GM23338 (cell line): ENCODE data around the gene PCSK2. TPM values are rescaled to one million over a fixed set of nuclear protein-coding genes. Genes with fewer than 3 reads are reported as not detected.

ENCODE experiments used
- ATAC-seq: fragments of 200-7000 bp; cut with Tn5 transposase; 3 replicates; pipeline ENCODE4 v1.9.1; 2020
- DNase-seq: peaks from one replicate; pipeline ENCODE4 v3.0.0-alpha.2; 2015; ENCODE audit warnings: low spot score
- H2AFZ ChIP-seq: fragments of 200-600 bp; sonication (generic); 2 replicates; pipeline ENCODE4 v1.8.0; 2016; ENCODE audit warnings: antibody characterized with exemption, mild to moderate bottlenecking, moderate library complexity
- H3F3A ChIP-seq: fragments of 200-600 bp; sonication (generic); replicated peaks from 2 replicates; pipeline ENCODE4 v1.8.0; 2017; ENCODE audit warnings: antibody characterized with exemption, mixed run types, low read depth
- H3K27ac ChIP-seq: fragments of 200-600 bp; sonication (generic); 2 replicates; pipeline ENCODE4 v1.6.1; 2016; ENCODE audit warnings: low read depth
- H3K27me3 ChIP-seq: fragments of 200-600 bp; sonication (generic); 2 replicates; pipeline ENCODE4 v1.8.0; 2016; ENCODE audit warnings: mild to moderate bottlenecking, mixed run types, moderate library complexity; ENCODE audit not compliant: insufficient read depth
- H3K36me3 ChIP-seq: fragments of 200-600 bp; sonication (generic); 2 replicates; pipeline ENCODE4 v1.8.0; 2016; ENCODE audit warnings: mild to moderate bottlenecking; ENCODE audit not compliant: insufficient read depth
- H3K4me1 ChIP-seq: fragments of 200-600 bp; sonication (generic); 2 replicates; pipeline ENCODE4 v1.8.0; 2016; ENCODE audit warnings: mild to moderate bottlenecking, moderate library complexity; ENCODE audit not compliant: insufficient read depth
- H3K4me2 ChIP-seq: fragments of 200-600 bp; sonication (generic); 2 replicates; pipeline ENCODE4 v1.7.1; 2017; ENCODE audit warnings: mixed run types
- H3K4me3 ChIP-seq: fragments of 200-600 bp; sonication (generic); 2 replicates; pipeline ENCODE4 v1.6.1; 2016; ENCODE audit warnings: mixed run types
- H3K79me2 ChIP-seq: fragments of 200-600 bp; sonication (generic); replicated peaks from 2 replicates; pipeline ENCODE4 v1.8.0; 2017; ENCODE audit warnings: mild to moderate bottlenecking; ENCODE audit not compliant: insufficient read depth
- H3K9me2 ChIP-seq: fragments of 200-600 bp; sonication (generic); 2 replicates; pipeline ENCODE4 v1.8.0; 2017; ENCODE audit not compliant: insufficient read depth
- H4K20me1 ChIP-seq: fragments of 200-600 bp; sonication (generic); replicated peaks from 2 replicates; pipeline ENCODE4 v1.8.0; 2017; ENCODE audit warnings: mild to moderate bottlenecking; ENCODE audit not compliant: insufficient read depth
- H3K27ac Mint-ChIP-seq: 2 replicates; pipeline ENCODE4 v1.8.0; 2020; ENCODE audit warnings: inconsistent platforms, mild to moderate bottlenecking, moderate library complexity, mixed read lengths
- H3K27me3 Mint-ChIP-seq: 3 replicates; pipeline ENCODE4 v1.8.0; 2022; ENCODE audit warnings: low read depth, mild to moderate bottlenecking, moderate library complexity, mixed read lengths, inconsistent platforms; ENCODE audit not compliant: insufficient read depth, poor library complexity
- H3K36me3 Mint-ChIP-seq: 3 replicates; pipeline ENCODE4 v1.8.0; 2021; ENCODE audit warnings: low read depth, mild to moderate bottlenecking, inconsistent platforms, moderate library complexity, mixed read lengths
- H3K4me1 Mint-ChIP-seq: 3 replicates; pipeline ENCODE4 v1.8.0; 2020; ENCODE audit warnings: mild to moderate bottlenecking, inconsistent platforms, mixed read lengths
- H3K4me3 Mint-ChIP-seq: 3 replicates; pipeline ENCODE4 v1.8.0; 2021; ENCODE audit warnings: moderate library complexity, mild to moderate bottlenecking, inconsistent platforms, mixed read lengths
- H3K9me3 Mint-ChIP-seq: 3 replicates; pipeline ENCODE4 v1.8.0; 2020; ENCODE audit warnings: moderate library complexity, mild to moderate bottlenecking, inconsistent platforms, mixed read lengths
- CTCF ChIP-seq, 2 experiments: fragments of 200-600 bp in 1 of 2; sonication (generic) in 1 of 2; conservative IDR thresholded peaks; 2 replicates each; pipeline versions ENCODE4 v1.5.1 to v1.6.1; 2016 to 2017; ENCODE audit warnings: antibody characterized with exemption in 2 of 2, low read depth in 2 of 2, mild to moderate bottlenecking in 2 of 2, moderate library complexity in 1 of 2
- ETS1 ChIP-seq: IDR thresholded peaks from 2 replicates; pipeline ENCODE4 v1.6.1; 2016; ENCODE audit warnings: antibody characterized with exemption
- EZH2phosphoT487 ChIP-seq: fragments of 200-600 bp; sonication (generic); IDR thresholded peaks from one replicate; pipeline ENCODE4 v1.8.1; 2018; ENCODE audit warnings: antibody characterized with exemption; ENCODE audit not compliant: unreplicated experiment
- REST ChIP-seq: IDR thresholded peaks from one replicate; pipeline ENCODE4 v1.6.1; 2018; ENCODE audit warnings: antibody characterized with exemption; ENCODE audit not compliant: unreplicated experiment
- polyA plus RNA-seq: library from polyadenylated mRNA; unstranded; fragments of >200 nt; fragmentation: Nextera tagmentation; extraction: Ambion mirVana; gene quantifications from 2 replicates; pipeline ENCODE4 v1.2.1, GENCODE V29; 2016
- total RNA-seq: library from RNA; depleted of rRNA; stranded (reverse); fragments of >200 nt; shearing (Covaris generic); gene quantifications from 2 replicates; pipeline ENCODE4 v1.2.3, GENCODE V29; 2014

PCSK2 gene
- total and polyA plus RNA-seq, 2 experiments from 2014 or later: 0.37 to 1.1 TPM

GRCh38 chr20:17431621-17432364 is 205.0 kb downstream of the PCSK2 start:
- peak; percentile 86 to 98 for TF ChIP-seq CTCF (conservative IDR thresholded peaks at IDR 0.05; ENCODE audit: low read depth in 2 of 2)
- TF ChIP-seq ETS1: no peak
- Histone ChIP-seq H3K36me3 (no peaks in the 10 kb centered on the region), H3K9me2 (no peaks in the 10 kb centered on the region), H4K20me1 (no peaks in the 10 kb centered on the region), H3K4me2 (no peak overlapping the region), H3K4me1 (0 out of 2 replicates have a peak, but pooled peaks cover 7% of the 10 kb centered on the region), H3K27me3 (no peaks in the 10 kb centered on the region), H3K4me3 (no peak overlapping the region), H3F3A (no peaks in the 10 kb centered on the region), H3K27ac (no peak overlapping the region), H3K79me2 (no peaks in the 10 kb centered on the region), H2AFZ (peak overlapping the region; percentile 0; the same call in 1 of the 2 replicates)
- DNase-seq (peak; percentile 82), ATAC-seq (peak; percentile 90)
- peaks cover 23% of the 10 kb centered on the region for H3K4me1 Mint-ChIP-seq
- H3K4me3 Mint-ChIP-seq: no peak overlapping the region
- H3K27ac Mint-ChIP-seq: no peak overlapping the region
- H3K36me3 Mint-ChIP-seq: no peaks in the 10 kb centered on the region
- no peaks in the 10 kb centered on the region for H3K9me3 Mint-ChIP-seq
- no peaks in the 10 kb centered on the region for H3K27me3 Mint-ChIP-seq

GRCh38 chr20:17436664-17437063 is 209.8 kb downstream of the PCSK2 start:
- ATAC-seq: no peak
- H3K4me1 ChIP-seq: no peaks in the 10 kb centered on the region
- no peak overlapping the region for H3K4me2 ChIP-seq
- H3K27me3 ChIP-seq: no peaks in the 10 kb centered on the region
- H3K36me3 Mint-ChIP-seq: no peaks in the 10 kb centered on the region
- H3K4me1 Mint-ChIP-seq: peaks cover 10% of the 10 kb centered on the region
- no peaks in the 10 kb centered on the region for H3K9me3 Mint-ChIP-seq
- no peak for DNase-seq
- H3K27ac Mint-ChIP-seq: no peak overlapping the region
- no peaks in the 10 kb centered on the region for H3K79me2 ChIP-seq
- H3F3A ChIP-seq: no peaks in the 10 kb centered on the region
- H3K36me3 ChIP-seq: no peaks in the 10 kb centered on the region
- no peak overlapping the region for H2AFZ ChIP-seq
- no peaks in the 10 kb centered on the region for H4K20me1 ChIP-seq
- no peak overlapping the region for H3K4me3 Mint-ChIP-seq
- TF ChIP-seq EZH2phosphoT487 (no peak), REST (no peak)
- no peak overlapping the region for H3K27ac ChIP-seq
- H3K4me3 ChIP-seq: no peak overlapping the region
- no peaks in the 10 kb centered on the region for H3K9me2 ChIP-seq
- no peaks in the 10 kb centered on the region for H3K27me3 Mint-ChIP-seq
